ENCODE data around the gene KIF5A.

- TF ChIP-seq CTCF (IDR thresholded peaks at IDR 0.05): no peak
- TF ChIP-seq EZH2 (IDR thresholded peaks at IDR 0.05): no peak
These were observed 59.4 kb downstream of the KIF5A start for GRCh38 chr12:57609101-57609780.

Measured in neural progenitor cell (in vitro differentiated cells).